Endothelial cell (in vitro differentiated cells): ENCODE data around the gene MMP2. TPM values are rescaled to one million over a fixed set of nuclear protein-coding genes. Genes with fewer than 3 reads are reported as not detected.

ENCODE experiments used
- DNase-seq: peaks from one replicate; pipeline ENCODE4 v3.0.0; 2021; ENCODE audit warnings: low spot score
- H3K27ac Mint-ChIP-seq: one replicate; pipeline ENCODE4 v1.8.0; 2021; ENCODE audit warnings: mixed read lengths, inconsistent platforms; ENCODE audit not compliant: unreplicated experiment
- H3K27me3 Mint-ChIP-seq: one replicate; pipeline ENCODE4 v1.8.0; 2021; ENCODE audit warnings: mild to moderate bottlenecking, moderate library complexity, mixed read lengths, inconsistent platforms; ENCODE audit not compliant: unreplicated experiment
- H3K36me3 Mint-ChIP-seq: one replicate; pipeline ENCODE4 v1.8.0; 2021; ENCODE audit warnings: mild to moderate bottlenecking, low read depth, mixed read lengths, inconsistent platforms; ENCODE audit not compliant: unreplicated experiment
- H3K4me1 Mint-ChIP-seq: one replicate; pipeline ENCODE4 v1.8.0; 2021; ENCODE audit warnings: mild to moderate bottlenecking, mixed read lengths, inconsistent platforms; ENCODE audit not compliant: unreplicated experiment
- H3K4me3 Mint-ChIP-seq: one replicate; pipeline ENCODE4 v1.8.0; 2021; ENCODE audit warnings: mild to moderate bottlenecking, mixed read lengths, inconsistent platforms; ENCODE audit not compliant: unreplicated experiment
- H3K9me3 Mint-ChIP-seq: one replicate; pipeline ENCODE4 v1.8.0; 2021; ENCODE audit warnings: mixed read lengths, inconsistent platforms; ENCODE audit not compliant: unreplicated experiment
- total RNA-seq: library from RNA; stranded (reverse); fragmentation: NEBNext Ultra II Directional; extraction: Animal tissue kit (Norgen Biotek cat#: 25700); gene quantifications from one replicate; pipeline ENCODE4 v1.2.1, GENCODE V29; 2021; ENCODE audit not compliant: unreplicated experiment
- TF ChIP-seq, protein P1 (sequence below): fragments of 200-600 bp; sonication (generic); IDR thresholded peaks from one replicate; pipeline ENCODE4 v1.5.0; 2021; ENCODE audit warnings: antibody characterized with exemption; ENCODE audit not compliant: unreplicated experiment

MMP2 gene
- total RNA-seq, 1 donor from 2014 or later = 422 TPM

DNA sequence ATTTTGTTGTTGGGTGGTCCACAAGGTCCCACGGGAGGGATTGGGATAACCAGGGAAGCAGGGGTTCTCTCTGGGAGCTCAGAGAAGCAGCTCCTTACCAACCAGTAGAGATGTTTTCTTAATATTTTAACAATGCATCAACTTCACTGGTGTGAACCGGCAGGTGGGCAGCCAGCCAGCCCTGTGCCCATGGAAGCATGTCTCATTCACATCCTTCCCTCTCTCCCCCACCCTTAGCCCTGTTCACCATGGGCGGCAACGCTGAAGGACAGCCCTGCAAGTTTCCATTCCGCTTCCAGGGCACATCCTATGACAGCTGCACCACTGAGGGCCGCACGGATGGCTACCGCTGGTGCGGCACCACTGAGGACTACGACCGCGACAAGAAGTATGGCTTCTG lies 9.3 kb downstream of the MMP2 start:
- no peak for DNase-seq
- no peaks in the 10 kb centered on the region for H3K4me1 Mint-ChIP-seq
- H3K9me3 Mint-ChIP-seq = no peaks in the 10 kb centered on the region
- peaks cover 3% of the 10 kb centered on the region for H3K27me3 Mint-ChIP-seq
- peaks cover 65% of the 10 kb centered on the region for H3K36me3 Mint-ChIP-seq
- H3K27ac Mint-ChIP-seq = no peak overlapping the region
- H3K4me3 Mint-ChIP-seq = no peak overlapping the region
- TF ChIP-seq, protein P1, sequence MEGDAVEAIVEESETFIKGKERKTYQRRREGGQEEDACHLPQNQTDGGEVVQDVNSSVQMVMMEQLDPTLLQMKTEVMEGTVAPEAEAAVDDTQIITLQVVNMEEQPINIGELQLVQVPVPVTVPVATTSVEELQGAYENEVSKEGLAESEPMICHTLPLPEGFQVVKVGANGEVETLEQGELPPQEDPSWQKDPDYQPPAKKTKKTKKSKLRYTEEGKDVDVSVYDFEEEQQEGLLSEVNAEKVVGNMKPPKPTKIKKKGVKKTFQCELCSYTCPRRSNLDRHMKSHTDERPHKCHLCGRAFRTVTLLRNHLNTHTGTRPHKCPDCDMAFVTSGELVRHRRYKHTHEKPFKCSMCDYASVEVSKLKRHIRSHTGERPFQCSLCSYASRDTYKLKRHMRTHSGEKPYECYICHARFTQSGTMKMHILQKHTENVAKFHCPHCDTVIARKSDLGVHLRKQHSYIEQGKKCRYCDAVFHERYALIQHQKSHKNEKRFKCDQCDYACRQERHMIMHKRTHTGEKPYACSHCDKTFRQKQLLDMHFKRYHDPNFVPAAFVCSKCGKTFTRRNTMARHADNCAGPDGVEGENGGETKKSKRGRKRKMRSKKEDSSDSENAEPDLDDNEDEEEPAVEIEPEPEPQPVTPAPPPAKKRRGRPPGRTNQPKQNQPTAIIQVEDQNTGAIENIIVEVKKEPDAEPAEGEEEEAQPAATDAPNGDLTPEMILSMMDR = no peak

DNA sequence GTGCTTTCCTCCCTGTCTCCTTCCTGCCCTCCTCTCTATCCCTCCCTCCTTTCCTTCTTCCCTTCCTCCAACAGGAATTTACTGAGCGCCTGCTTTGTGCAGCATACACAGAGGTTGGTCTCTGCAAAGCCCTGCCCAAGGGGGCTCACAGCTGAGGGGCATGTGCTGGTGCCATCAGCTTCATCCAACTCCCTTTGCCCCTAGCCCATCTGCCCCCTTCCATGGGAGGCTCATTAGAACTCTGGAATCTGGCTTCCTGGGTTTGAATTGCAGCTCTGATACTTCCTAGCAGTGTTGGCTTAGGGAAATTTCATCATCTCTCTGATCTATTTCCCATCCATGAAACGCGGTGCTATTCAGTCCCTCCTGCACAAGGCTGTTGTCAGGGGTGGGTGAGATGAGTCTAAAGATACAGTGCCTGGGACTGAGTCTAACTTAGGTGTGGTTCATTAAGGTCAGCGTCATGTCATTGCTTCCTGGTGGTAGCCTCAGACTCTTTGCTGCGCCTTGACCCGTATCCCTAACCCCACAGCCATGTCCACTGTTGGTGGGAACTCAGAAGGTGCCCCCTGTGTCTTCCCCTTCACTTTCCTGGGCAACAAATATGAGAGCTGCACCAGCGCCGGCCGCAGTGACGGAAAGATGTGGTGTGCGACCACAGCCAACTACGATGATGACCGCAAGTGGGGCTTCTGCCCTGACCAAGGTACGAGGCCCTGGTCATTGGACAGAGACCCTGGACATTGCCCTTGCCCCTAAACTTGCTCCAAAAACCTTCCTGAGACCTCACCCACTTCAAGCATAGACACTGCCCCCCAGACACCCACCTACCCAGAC lies 10.3 kb downstream of the MMP2 start:
- TF ChIP-seq, protein P1 = no peak
- Mint-ChIP-seq H3K4me1 (no peaks in the 10 kb centered on the region), H3K9me3 (no peaks in the 10 kb centered on the region), H3K27me3 (peaks cover 1% of the 10 kb centered on the region), H3K27ac (no peak overlapping the region), H3K36me3 (peaks cover 67% of the 10 kb centered on the region), H3K4me3 (peak overlapping the region; percentile 35)
- no peak for DNase-seq

DNA sequence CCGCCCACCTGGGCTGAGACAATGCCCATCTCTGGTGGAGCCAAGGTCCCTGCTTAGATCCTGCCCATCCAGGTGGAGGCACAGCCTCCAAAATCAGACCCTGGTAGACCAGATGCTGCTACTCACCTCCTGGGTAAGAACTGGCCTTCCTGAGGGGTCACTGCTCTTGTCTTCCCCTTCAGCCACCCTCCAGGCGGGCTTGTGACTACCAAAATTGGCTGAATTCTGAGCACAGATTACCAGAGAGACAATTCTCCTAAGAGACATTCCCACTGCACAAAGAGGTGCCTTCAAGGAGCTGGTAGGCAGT lies 10.9 kb downstream of the MMP2 start:
- H3K27me3 Mint-ChIP-seq = peaks cover 1% of the 10 kb centered on the region
- DNase-seq = no peak
- no peak overlapping the region for H3K27ac Mint-ChIP-seq
- no peaks in the 10 kb centered on the region for H3K9me3 Mint-ChIP-seq
- peaks cover 68% of the 10 kb centered on the region for H3K36me3 Mint-ChIP-seq
- peak overlapping the region; percentile 35 for H3K4me3 Mint-ChIP-seq
- no peaks in the 10 kb centered on the region for H3K4me1 Mint-ChIP-seq
- TF ChIP-seq, protein P1 = no peak

DNA sequence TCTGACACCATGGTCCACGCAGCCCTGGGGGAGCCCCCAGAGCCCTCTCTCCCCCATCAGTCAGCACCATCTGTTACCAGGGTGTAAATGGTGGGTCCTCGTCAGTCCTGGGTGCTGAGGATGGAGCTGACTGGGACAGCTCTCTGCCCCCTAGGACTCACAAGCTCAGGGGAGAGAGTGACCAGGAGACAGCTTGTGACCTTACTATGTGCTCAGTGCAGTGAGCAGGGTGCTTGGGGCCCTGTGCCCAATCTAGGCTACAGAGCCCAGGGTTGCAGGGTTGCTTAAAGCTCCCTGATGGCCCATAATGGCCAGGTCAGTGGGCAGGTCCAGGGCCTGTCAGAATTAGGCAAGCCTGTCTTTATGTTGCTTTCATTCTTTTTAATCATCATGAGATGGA lies 11.3 kb downstream of the MMP2 start:
- Mint-ChIP-seq H3K27me3 (peaks cover 1% of the 10 kb centered on the region), H3K36me3 (peaks cover 69% of the 10 kb centered on the region), H3K4me3 (no peak overlapping the region), H3K27ac (no peak overlapping the region), H3K4me1 (no peaks in the 10 kb centered on the region), H3K9me3 (no peaks in the 10 kb centered on the region)
- no peak for DNase-seq
- TF ChIP-seq, protein P1 = no peak

DNA sequence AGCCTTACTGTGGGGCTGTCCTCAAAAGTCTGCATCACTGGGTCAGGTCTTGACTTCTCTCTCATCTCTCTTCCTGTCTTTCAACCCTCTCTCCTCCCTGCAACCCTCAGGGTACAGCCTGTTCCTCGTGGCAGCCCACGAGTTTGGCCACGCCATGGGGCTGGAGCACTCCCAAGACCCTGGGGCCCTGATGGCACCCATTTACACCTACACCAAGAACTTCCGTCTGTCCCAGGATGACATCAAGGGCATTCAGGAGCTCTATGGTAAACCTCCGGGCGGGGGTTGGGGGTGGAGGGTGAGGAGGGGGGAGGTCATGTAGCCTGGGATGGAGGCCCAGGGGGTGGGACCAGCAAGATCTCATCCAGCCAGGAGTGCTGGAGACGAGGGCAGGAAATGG lies 12.7 kb downstream of the MMP2 start:
- TF ChIP-seq, protein P1 = no peak
- H3K27me3 Mint-ChIP-seq = peaks cover 1% of the 10 kb centered on the region
- H3K9me3 Mint-ChIP-seq = no peaks in the 10 kb centered on the region
- H3K4me3 Mint-ChIP-seq = no peak overlapping the region
- peaks cover 67% of the 10 kb centered on the region for H3K36me3 Mint-ChIP-seq
- DNase-seq = no peak
- H3K4me1 Mint-ChIP-seq = no peaks in the 10 kb centered on the region
- H3K27ac Mint-ChIP-seq = no peak overlapping the region
